HFFc6 (cell line): Measurements from ENCODE around the gene GBP3. TPM values are rescaled to one million over a fixed set of nuclear protein-coding genes. Genes with fewer than 3 reads are reported as not detected.
"Not testable (repeated sequence)": the region's sequence is repeated elsewhere in the genome, so short reads cannot be mapped to it uniquely, and the experiment has no call there.

ENCODE experiments used
- DNase-seq: peaks from one replicate; pipeline ENCODE4 v3.0.0-alpha.2; 2018
- H3K27ac Mint-ChIP-seq: 2 replicates; pipeline ENCODE4 v1.8.0; 2020; ENCODE audit warnings: mild to moderate bottlenecking, mixed read lengths
- H3K27me3 Mint-ChIP-seq: 2 replicates; pipeline ENCODE4 v1.8.0; 2021; ENCODE audit warnings: mild to moderate bottlenecking, moderate library complexity, mixed read lengths; ENCODE audit not compliant: insufficient read depth
- H3K36me3 Mint-ChIP-seq: 2 replicates; pipeline ENCODE4 v1.8.0; 2021; ENCODE audit warnings: low read depth, mixed read lengths
- H3K4me1 Mint-ChIP-seq: 2 replicates; pipeline ENCODE4 v1.8.0; 2020; ENCODE audit warnings: low read depth, mixed read lengths
- H3K4me3 Mint-ChIP-seq: 2 replicates; pipeline ENCODE4 v1.8.0; 2020; ENCODE audit warnings: mild to moderate bottlenecking, moderate library complexity, mixed read lengths
- H3K9me3 Mint-ChIP-seq: 2 replicates; pipeline ENCODE4 v1.8.0; 2020; ENCODE audit warnings: mild to moderate bottlenecking, mixed read lengths
- CTCF ChIP-seq: fragments of 200-600 bp; sonication (generic); IDR thresholded peaks from 2 replicates; pipeline ENCODE4 v1.5.0; 2021; ENCODE audit warnings: antibody characterized with exemption, mild to moderate bottlenecking
- total RNA-seq, 6 experiments: library from RNA; stranded (reverse); fragmentation: NEBNext Ultra II Directional; extraction: Animal tissue kit (Norgen Biotek cat#: 25700); gene quantifications; 2 replicates in 1 of 6; 3 replicates in 5 of 6; pipeline ENCODE4 v1.2.3, GENCODE V29; 2021

Gene GBP3
- total RNA-seq, 6 experiments from 2014 or later: 26.5 to 44.6 (median 39.3) TPM

DNA sequence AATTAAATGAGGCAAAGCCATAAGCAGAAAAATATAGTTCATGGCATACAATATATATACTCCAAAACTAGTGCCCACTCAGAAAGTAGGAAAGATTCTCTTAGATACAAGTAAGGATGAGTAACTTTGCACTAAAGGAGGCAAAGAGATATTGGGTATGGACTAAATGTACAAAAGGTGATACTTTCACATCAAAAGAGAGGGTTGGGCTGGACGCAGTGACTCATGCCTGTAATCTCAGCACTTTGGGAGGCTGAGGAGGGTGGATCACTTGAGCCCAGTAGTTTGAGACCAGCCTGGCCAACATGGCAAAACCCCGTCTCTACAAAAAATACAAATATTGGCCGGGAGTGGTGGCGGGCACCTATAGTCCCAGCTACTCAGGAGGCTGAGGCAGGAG lies 37.0 kb downstream of the GBP3 start:
- H3K27me3 Mint-ChIP-seq: peaks cover 2% of the 10 kb centered on the region; the same call in 1 of the 2 replicates
- H3K36me3 Mint-ChIP-seq: peaks cover 38% of the 10 kb centered on the region
- TF ChIP-seq CTCF: no peak
- H3K27ac Mint-ChIP-seq: peak overlapping the region; percentile 89
- no peak for DNase-seq
- no peak overlapping the region for H3K4me3 Mint-ChIP-seq
- H3K9me3 Mint-ChIP-seq: no peaks in the 10 kb centered on the region
- peaks cover 68% of the 10 kb centered on the region for H3K4me1 Mint-ChIP-seq

GRCh38 chr1:88985032-88985431 lies 37.6 kb downstream of the GBP3 start:
- H3K36me3 Mint-ChIP-seq: peaks cover 33% of the 10 kb centered on the region
- peak overlapping the region; percentile 89 for H3K27ac Mint-ChIP-seq
- no peaks in the 10 kb centered on the region for H3K9me3 Mint-ChIP-seq
- TF ChIP-seq CTCF: no peak
- H3K4me3 Mint-ChIP-seq: peak overlapping the region; percentile 73
- H3K27me3 Mint-ChIP-seq: peaks cover 2% of the 10 kb centered on the region; the same call in 1 of the 2 replicates
- DNase-seq: peak; percentile 86
- H3K4me1 Mint-ChIP-seq: peaks cover 68% of the 10 kb centered on the region

- H3K4me1 Mint-ChIP-seq: peaks cover 71% of the 10 kb centered on the region
Observed at GRCh38 chr1:88984569-88984968, 38.1 kb downstream of the GBP3 start.

GRCh38 chr1:88983791-88984559 lies 38.7 kb downstream of the GBP3 start:
- TF ChIP-seq CTCF: peak; percentile 84
- H3K27ac Mint-ChIP-seq: peak overlapping the region; percentile 89
- peaks cover 73% of the 10 kb centered on the region for H3K4me1 Mint-ChIP-seq
- H3K9me3 Mint-ChIP-seq: no peaks in the 10 kb centered on the region
- DNase-seq: peak; percentile 58
- H3K36me3 Mint-ChIP-seq: peaks cover 28% of the 10 kb centered on the region
- H3K27me3 Mint-ChIP-seq: peaks cover 2% of the 10 kb centered on the region; the same call in 1 of the 2 replicates
- H3K4me3 Mint-ChIP-seq: peak overlapping the region; percentile 73

More at GRCh38 chr1:88984569-88984968, 38.1 kb downstream of the GBP3 start:
- Mint-ChIP-seq H3K27ac (peak overlapping the region; percentile 89), H3K36me3 (peaks cover 28% of the 10 kb centered on the region), H3K9me3 (no peaks in the 10 kb centered on the region), H3K4me3 (peak overlapping the region; percentile 73; the same call in 1 of the 2 replicates), H3K27me3 (peaks cover 2% of the 10 kb centered on the region; the same call in 1 of the 2 replicates)
- DNase-seq: no peak
- no peak for TF ChIP-seq CTCF

GRCh38 chr1:88982055-88982454 lies 40.6 kb downstream of the GBP3 start:
- Mint-ChIP-seq H3K4me1 (peaks cover 74% of the 10 kb centered on the region), H3K9me3 (no peaks in the 10 kb centered on the region), H3K27me3 (peaks cover 2% of the 10 kb centered on the region; the same call in 1 of the 2 replicates), H3K4me3 (peak overlapping the region; percentile 9; the same call in 1 of the 2 replicates), H3K27ac (peak overlapping the region; percentile 72), H3K36me3 (peaks cover 27% of the 10 kb centered on the region)
- peak; percentile 47 for DNase-seq
- no peak for TF ChIP-seq CTCF

- DNase-seq, H3K9me3 Mint-ChIP-seq, H3K27me3 Mint-ChIP-seq: not testable (repeated sequence)
- H3K36me3 Mint-ChIP-seq: peaks cover 27% of the 10 kb centered on the region
- peak overlapping the region; percentile 9 for H3K4me3 Mint-ChIP-seq
- peaks cover 74% of the 10 kb centered on the region for H3K4me1 Mint-ChIP-seq
- peak overlapping the region; percentile 72; the same call in 1 of the 2 replicates for H3K27ac Mint-ChIP-seq
Observed at GRCh38 chr1:88981506-88981905, 41.2 kb downstream of the GBP3 start.
